GM08714 (cell line): ENCODE data around the gene EXTL1.

ENCODE experiments used
- H3K4me3 ChIP-seq: fragments of 200-500 bp; sonication (Bioruptor generic); 2 replicates; pipeline ENCODE4 v1.5.1; 2014; ENCODE audit warnings: mild to moderate bottlenecking, low read length, inconsistent platforms
- ZNF274 ChIP-seq: IDR thresholded peaks from 2 replicates; pipeline ENCODE4 v1.6.1; 2012; ENCODE audit warnings: mild to moderate bottlenecking, low read depth, low read length

Gene EXTL1

DNA sequence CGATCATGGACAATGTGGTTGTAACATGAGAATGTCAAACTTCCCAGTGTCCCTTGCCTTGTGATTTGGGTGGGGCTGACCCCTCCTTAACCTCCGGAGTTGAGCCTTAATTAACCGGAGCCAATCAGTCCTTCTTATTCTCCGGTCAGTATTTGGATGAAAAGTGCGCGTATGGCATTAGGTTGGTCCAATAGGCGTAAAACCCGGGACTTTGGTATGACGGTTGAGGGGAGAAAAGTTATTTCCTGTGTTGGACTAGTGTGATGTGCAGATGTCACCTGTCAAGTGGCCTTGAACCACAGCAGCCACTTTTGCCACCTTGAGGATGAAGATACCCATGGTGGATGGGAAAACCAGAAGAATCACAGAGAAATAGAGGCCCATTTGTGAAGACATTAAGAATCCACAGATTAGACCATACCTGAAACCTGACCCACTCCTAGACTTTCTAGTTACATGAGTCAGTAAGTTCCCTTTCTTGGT is 28.8 kb upstream of the EXTL1 start:
- TF ChIP-seq ZNF274: no peak
- H3K4me3 ChIP-seq: no peak overlapping the region

- TF ChIP-seq ZNF274: no peak
- H3K4me3 ChIP-seq: no peak overlapping the region
Measured at GRCh38 chr1:25993197-25993951, 28.2 kb upstream of the EXTL1 start.

DNA sequence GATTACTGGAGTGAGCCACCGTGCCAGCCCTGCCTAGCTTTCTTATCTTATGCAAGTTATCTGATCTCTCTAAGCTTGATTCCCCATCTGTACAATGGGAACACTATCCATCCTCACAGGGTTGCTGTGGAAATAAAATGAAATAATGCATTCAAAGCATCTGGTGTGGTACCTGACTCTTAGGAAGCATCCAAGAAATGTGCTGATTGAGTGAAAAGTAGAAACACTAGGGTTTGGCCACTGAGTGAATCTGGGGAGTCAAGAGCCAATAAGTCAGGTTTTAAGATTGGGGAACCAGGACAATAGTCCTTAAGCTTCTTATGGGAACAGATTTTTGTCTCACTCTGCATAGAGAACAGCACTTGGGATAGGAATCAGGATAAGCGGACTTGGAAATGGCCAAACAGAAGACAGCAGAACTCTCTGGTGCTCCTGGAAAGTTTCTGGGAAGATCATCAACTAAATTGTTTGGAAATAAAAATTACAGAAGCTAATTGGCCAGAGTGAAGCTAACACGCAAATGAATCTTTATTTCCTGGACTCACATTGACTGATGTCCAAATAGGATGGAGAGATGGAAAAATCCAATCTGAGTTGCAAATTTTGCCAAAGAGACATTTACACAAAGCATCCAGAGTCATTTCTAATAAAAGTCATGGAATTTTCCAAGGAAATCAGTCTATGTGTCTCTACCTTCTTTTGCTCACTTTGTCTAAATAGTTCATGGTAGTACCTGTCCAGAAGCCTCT is 27.0 kb upstream of the EXTL1 start:
- no peak overlapping the region for H3K4me3 ChIP-seq
- TF ChIP-seq ZNF274: no peak

- H3K4me3 ChIP-seq: peak overlapping the region; percentile 71
- TF ChIP-seq ZNF274: no peak
Measured at GRCh38 chr1:25996966-25997827, 24.4 kb upstream of the EXTL1 start.

DNA sequence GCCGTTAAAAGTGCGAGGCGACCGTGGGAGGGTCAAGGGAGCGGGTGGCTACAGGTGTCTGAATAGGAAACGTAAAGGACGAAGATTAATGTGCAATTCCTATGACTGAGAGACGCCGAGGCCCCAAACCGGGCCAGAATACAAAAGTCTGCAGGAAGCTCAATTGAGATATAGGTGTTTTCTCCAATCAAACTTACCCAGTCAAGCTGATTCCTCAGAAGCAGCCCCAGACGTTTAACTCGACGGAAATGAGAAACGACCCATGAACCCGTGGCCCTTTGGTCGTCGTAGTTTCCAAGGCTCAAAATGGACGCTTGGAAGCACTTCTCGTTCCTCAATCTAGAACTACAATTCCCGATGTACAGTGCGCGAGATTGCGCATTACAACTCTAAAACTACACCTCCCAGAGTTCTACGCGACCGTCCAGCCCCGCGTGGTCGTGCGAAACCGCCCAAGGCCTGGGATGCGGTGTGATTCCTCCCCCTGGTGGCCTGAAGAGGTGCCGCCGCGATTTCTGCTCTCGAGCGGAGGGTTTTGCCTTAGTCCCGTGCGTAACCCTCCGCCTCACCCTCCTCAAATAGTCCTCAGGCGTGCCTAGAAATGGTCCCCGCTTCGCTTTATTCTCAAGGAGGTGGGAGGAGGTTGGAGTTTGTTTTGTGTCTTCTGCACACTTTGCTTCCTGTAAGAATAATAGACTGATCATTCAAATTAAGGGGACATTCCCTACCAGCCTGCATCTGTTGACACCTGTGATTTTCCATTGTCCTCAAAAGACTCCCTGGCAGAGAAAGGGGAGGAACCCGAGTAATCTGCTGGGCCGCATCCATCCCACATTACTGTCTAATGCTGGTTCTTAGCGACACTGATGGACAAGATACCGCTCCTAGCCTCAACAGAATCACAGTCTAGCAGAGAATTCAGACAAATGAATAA is 23.5 kb upstream of the EXTL1 start, which contains the start of gene PAFAH2:
PAFAH2 (minus strand) TSS at position 236 of the 934 bp plus-strand sequence. CDS start 7,247 bp downstream, outside the sequence.
- H3K4me3 ChIP-seq: peak within 1 kb of the TSS; percentile 71
- TF ChIP-seq ZNF274: no peak

GRCh38 chr1:25999041-25999800 is 22.4 kb upstream of the EXTL1 start:
- TF ChIP-seq ZNF274: no peak
- H3K4me3 ChIP-seq: no peak overlapping the region

- H3K4me3 ChIP-seq: no peak overlapping the region
- TF ChIP-seq ZNF274: no peak
Measured at GRCh38 chr1:26003262-26003661, 18.3 kb upstream of the EXTL1 start.

DNA sequence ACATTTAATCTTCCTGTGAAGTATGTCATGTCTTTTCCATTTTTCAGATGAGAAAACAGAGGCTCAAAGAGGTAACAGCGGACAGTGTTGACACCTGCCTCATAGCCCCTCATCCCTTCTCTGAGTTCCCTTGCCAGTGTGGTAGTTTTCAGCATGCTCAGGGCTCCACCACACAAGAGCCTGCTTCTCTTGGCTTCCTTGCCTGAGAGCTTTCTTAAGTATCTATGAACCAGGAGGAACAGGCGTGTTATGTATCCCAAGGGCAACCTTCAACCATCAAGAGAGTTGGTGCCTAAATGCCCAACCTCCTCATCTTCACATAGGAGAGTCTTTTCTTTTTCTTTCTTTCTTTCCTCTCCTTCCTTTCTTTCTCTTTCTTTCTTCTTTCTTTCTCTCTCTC is 17.8 kb upstream of the EXTL1 start:
- TF ChIP-seq ZNF274: no peak
- no peak overlapping the region for H3K4me3 ChIP-seq

DNA sequence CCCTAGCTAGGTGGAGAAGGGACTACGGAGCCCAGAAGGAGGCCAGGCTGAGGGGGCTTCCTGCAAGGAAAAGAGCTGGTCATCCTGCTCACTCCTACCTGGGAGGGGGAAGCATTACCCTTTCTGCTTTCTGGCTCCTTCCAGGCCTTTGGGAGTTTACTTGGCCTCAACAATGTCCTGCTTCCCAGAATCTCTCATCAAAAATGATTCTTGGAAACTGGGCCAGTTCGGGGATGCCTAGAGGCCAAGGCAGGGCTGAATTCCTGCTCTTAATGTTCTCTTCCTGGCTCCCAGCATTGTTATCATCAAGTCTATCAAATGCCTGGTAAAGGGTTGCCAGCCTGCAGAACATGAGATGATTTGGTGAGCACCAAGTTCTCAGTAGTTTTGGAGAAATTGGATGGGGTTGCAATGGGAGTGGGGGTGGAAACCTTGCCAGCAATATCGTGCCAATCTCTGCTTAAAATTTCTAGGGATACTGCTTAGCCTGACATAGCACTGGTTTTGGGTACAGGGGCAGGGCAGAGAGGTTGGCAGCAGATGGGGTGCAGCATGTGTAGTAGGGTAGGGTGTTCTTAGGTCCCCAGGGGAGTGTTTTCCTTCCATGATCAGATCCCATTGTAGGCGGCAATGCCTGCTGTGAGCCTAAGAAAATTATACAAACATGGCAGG is 16.0 kb upstream of the EXTL1 start:
- no peak for TF ChIP-seq ZNF274
- no peak overlapping the region for H3K4me3 ChIP-seq

DNA sequence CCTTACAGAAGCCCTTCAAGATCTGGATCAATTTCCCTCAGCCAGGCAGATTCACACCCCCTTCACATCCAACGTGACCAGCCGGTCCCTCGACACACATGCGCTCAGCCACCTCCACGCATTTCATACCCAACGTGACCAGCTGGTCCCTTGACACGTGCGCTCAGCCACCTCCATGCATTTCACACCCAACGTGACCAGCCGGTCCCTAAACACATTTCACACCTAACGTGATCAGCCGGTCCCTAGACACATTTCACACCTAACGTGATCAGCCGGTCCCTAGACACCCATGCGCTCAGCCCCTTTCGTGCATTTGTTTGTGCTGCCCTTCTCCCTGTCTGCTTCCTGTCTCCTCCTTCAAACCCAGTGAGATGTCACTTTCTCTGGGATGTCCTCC is 14.9 kb upstream of the EXTL1 start:
- H3K4me3 ChIP-seq: no peak overlapping the region
- no peak for TF ChIP-seq ZNF274

- H3K4me3 ChIP-seq: no peak overlapping the region
- no peak for TF ChIP-seq ZNF274
Measured at GRCh38 chr1:26009796-26010447, 11.7 kb upstream of the EXTL1 start.
